ENCODE results near the gene PARP3. TPM values are rescaled to one million over a fixed set of nuclear protein-coding genes. Genes with fewer than 3 reads are reported as not detected.
A peak's percentile ranks its signal among the peaks of the same experiment; 100 is the strongest.
"Not testable (repeated sequence)": the region's sequence is repeated elsewhere in the genome, so short reads cannot be mapped to it uniquely, and the experiment has no call there.

The PARP3 gene
- total RNA-seq, 4 donors from 2014 or later: 6.0 to 16.2 (median 9.0) TPM

DNA sequence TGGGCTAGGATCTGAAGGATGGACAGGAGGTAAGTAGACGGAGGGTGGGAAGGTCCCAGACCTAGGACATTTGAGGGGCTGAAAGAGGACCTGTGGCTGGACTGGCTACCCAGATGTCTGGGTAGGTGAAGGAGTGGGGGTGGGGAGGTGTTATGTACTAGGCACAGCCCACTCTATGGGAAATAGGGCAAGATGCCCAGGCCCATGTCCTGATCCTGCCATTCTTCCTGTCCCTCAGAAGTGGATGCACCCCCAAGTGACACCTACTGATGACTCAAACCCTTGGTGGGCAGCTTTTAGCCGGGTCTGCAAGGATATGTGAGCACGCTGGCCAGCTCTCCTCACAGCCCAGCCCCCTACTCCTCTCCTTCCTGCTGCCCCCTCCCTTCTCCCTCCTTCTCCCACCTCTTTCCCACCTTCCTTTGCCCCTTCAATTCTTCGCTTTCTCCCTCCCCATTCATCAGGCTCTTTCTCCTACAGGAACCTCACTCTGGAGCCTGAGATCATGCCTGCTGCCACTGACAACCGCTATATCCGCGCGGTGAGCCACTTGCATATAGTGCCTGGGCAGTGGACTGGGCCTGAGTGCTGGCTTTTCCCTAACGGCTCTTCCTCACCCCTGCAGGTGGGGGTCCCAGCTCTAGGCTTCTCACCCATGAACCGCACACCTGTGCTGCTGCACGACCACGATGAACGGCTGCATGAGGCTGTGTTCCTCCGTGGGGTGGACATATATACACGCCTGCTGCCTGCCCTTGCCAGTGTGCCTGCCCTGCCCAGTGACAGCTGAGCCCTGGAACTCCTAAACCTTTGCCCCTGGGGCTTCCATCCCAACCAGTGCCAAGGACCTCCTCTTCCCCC, 46.4 kb downstream of the PARP3 start:
- no peak for TF ChIP-seq POLR2A (IDR thresholded peaks at IDR 0.05)
- TF ChIP-seq, protein P1, sequence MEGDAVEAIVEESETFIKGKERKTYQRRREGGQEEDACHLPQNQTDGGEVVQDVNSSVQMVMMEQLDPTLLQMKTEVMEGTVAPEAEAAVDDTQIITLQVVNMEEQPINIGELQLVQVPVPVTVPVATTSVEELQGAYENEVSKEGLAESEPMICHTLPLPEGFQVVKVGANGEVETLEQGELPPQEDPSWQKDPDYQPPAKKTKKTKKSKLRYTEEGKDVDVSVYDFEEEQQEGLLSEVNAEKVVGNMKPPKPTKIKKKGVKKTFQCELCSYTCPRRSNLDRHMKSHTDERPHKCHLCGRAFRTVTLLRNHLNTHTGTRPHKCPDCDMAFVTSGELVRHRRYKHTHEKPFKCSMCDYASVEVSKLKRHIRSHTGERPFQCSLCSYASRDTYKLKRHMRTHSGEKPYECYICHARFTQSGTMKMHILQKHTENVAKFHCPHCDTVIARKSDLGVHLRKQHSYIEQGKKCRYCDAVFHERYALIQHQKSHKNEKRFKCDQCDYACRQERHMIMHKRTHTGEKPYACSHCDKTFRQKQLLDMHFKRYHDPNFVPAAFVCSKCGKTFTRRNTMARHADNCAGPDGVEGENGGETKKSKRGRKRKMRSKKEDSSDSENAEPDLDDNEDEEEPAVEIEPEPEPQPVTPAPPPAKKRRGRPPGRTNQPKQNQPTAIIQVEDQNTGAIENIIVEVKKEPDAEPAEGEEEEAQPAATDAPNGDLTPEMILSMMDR (IDR thresholded peaks at IDR 0.05): no peak
- WGBS, 2 donors: 75 to 80% methylated on average over 15 of the region's 15 CpGs
- intact Hi-C loops (cut with DNase I; ENCODE audit: low total_unique reads): no loop called here
- no peak for DNase-seq (ENCODE audit: low spot score in 2 of 2)
- no peak overlapping the region for H3K4me3 ChIP-seq (ENCODE audit: low read depth, poor library complexity, severe bottlenecking)

DNA sequence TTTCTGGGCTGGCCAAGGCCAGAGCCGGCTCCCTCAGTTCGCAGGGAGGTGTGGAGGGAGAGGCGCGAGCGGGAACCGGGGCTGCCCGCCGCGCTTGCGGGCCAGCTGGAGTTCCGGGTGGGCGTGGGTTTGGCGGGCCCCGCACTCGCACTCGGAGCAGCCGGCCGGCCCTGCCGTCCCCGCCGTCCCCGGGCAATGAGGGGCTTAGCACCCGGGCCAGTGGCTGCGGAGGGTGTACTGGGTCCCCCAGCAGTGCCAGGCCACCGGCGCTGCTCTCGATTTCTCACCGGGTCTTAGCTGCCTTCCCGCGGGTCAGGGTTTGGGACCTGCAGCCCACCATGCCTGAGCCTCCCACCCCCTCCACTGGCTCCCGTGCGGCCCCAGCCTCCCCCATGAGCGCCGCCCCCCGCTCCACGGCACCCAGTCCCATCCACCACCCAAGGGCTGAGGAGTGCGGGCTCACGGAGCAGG, 48.4 kb downstream of the PARP3 start:
- H3K4me3 ChIP-seq (ENCODE audit: low read depth, poor library complexity, severe bottlenecking); DNase-seq (ENCODE audit: low spot score in 2 of 2); intact Hi-C loops (cut with DNase I; ENCODE audit: low total_unique reads): not testable (repeated sequence)
- 74 to 86% methylated on average over 25 to 30 of the region's 38 CpGs for WGBS, 2 donors

DNA sequence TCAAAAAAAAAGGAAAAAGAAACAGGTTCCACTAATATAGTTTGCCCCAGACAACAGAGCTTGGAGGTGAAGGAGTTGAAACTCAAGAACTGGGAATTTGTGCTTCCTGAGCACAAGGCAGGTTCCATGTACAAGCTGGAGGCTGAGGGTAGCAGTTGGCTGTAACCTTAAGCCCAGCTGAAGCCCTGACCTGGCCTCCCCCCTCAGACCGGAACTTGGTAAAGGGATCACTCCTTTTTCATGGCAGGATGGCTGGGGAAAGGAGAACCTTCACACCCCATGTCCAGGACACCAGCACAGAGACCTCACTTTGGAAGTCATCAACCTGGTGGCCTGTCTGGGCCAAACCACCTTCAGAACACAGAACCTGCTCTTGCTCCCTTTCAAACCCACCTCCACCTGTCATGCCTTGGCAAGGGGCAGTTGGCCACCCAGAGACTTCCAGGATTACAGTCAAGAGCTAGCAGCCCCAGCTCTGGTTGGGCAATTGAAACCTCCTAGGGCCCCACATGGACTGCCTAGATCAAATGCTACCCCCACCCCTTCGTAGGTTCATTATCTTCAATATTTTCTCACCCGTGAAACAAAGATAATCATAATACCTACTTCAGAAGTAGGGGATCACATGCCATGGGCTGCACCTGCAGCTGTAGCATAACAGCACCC, 50.0 kb downstream of the PARP3 start:
- H3K4me3 ChIP-seq (ENCODE audit: low read depth, poor library complexity, severe bottlenecking): no peak overlapping the region
- 80 to 89% methylated on average over 3 of the region's 3 CpGs for WGBS, 2 donors
- intact Hi-C loops (cut with DNase I; ENCODE audit: low total_unique reads): no loop called here
- no peak for DNase-seq (ENCODE audit: low spot score in 2 of 2)
- TF ChIP-seq POLR2A (IDR thresholded peaks at IDR 0.05): no peak
- TF ChIP-seq, protein P1 (IDR thresholded peaks at IDR 0.05): no peak

DNA sequence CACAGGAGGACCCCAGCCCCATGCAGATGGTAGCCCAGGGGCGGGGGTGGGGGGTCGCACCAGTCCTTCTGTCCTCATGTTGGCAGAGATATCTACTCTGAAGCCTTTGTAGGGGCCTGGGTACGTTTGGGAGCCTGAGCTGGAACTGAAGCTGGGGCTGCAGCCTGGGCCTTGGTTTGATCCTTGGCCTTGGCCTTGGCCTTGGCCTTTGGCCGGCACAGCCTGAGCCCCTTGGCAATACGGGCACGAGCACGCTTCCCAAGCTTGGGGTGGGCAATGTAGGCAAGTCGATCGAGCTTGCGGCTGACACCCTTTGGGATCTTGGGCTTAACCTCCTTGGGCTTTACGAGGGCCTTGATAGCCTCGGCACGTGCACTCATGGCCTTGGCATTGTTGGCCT, 51.5 kb downstream of the PARP3 start:
- WGBS, 2 donors: 74 to 94% methylated on average over 4 to 8 of the region's 13 CpGs
- DNase-seq (ENCODE audit: low spot score in 2 of 2): not testable (repeated sequence)

DNA sequence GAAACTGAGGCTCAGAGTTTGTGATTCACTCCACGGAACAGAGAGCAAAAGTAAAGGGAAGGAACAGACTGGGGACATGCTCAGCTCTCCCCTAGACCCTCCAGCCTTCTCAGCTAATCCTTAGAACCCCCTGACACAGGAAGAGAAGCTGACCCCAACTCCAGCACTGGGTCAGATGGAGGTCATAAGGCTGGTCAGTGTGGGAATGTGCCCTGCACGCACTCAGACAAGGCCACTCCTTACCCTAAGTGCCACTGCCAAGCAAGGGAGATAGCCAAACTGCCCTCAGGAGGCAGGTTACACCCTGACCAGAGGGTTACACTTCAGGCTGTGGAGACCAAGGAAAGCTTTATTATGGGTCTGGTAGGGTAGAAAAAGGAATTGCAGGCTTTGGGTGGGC, 52.4 kb downstream of the PARP3 start:
- no peak for DNase-seq (ENCODE audit: low spot score in 2 of 2)
- WGBS, 2 donors: 67 to 86% methylated on average over 2 of the region's 2 CpGs
- intact Hi-C loops (cut with DNase I; ENCODE audit: low total_unique reads): no loop called here
- no peak for TF ChIP-seq POLR2A (IDR thresholded peaks at IDR 0.05)
- TF ChIP-seq, protein P1 (IDR thresholded peaks at IDR 0.05): no peak
- H3K4me3 ChIP-seq (ENCODE audit: low read depth, poor library complexity, severe bottlenecking): no peak overlapping the region

More for the DNA sequence above, 51.5 kb downstream of the PARP3 start:
- H3K4me3 ChIP-seq (ENCODE audit: low read depth, poor library complexity, severe bottlenecking); intact Hi-C loops (cut with DNase I; ENCODE audit: low total_unique reads): not testable (repeated sequence)

DNA sequence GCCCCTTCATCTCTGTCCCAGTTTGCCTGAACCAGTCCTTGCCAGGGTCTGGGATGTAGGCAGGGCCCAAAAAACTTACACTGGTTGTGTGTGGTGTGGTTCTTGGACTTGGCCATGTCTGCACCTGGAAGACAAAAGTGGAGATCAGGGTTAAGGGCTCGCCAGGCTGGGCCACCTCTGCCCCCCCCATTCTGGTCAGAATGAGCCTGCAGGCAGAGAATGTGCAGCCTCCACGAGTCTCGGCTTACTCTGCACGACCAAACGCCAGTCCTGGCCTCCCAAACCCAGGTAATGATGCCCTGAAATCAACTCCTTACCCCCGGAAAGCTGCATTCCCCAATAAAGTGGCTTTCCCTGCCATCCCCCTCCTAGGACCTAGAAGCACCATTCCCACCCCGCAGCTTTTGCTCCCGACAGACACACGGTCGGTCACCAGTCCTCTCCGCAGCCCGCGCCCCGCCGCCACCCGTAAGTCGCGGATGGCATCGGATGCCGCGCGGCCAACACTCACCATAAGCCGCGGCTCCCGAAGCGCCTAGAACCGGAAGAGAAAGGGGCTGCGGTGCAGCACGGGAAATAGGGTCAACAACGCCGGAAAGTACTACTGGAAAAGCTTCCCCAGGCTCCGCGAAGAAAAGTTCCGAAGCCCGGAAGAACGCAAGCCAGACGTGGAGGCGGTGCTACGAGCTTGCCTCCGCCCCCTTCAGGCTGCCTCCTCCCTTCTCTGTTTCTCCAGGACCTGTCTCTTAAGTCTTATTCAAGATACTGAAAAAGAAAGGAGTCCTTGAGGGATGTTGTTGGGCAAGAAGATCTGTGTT, 53.4 kb downstream of the PARP3 start, which contains the start of gene RPL29:
Gene RPL29, minus strand, starts transcription at position 550 of the 818 bp plus-strand sequence. Its CDS starts 434 bp downstream, at position 116.
- H3K4me3 ChIP-seq (ENCODE audit: low read depth, poor library complexity, severe bottlenecking): peak within 1 kb of the TSS; percentile 87
- WGBS, 2 donors: 0 to 1% methylated on average over 38 to 40 of the region's 40 CpGs
- intact Hi-C loops (cut with DNase I; ENCODE audit: low total_unique reads): no loop called here
- TF ChIP-seq, protein P1 (IDR thresholded peaks at IDR 0.05): no peak
- TF ChIP-seq POLR2A (IDR thresholded peaks at IDR 0.05): no peak
- peak; percentile 94 to 98 for DNase-seq (ENCODE audit: low spot score in 2 of 2)
